ENCODE results near the gene KRT6A. TPM values are rescaled to one million over a fixed set of nuclear protein-coding genes. Genes with fewer than 3 reads are reported as not detected.
"Not testable (repeated sequence)": the region's sequence is repeated elsewhere in the genome, so short reads cannot be mapped to it uniquely, and the experiment has no call there.

The KRT6A gene
- total RNA-seq, 2 experiments from 2014 or later = not detected

GRCh38 chr12:52488736-52489135, 4.3 kb downstream of the KRT6A start:
- TF ChIP-seq CTCF (IDR thresholded peaks at IDR 0.05) = no peak
- Mint-ChIP-seq H3K9me3 (peaks cover 7% of the 10 kb centered on the region), H3K36me3 (ENCODE audit: low read depth) (no peaks in the 10 kb centered on the region), H3K4me1 (ENCODE audit: low read depth) (no peaks in the 10 kb centered on the region), H3K27ac (no peak overlapping the region), H3K4me3 (no peak overlapping the region), H3K27me3 (peaks cover 72% of the 10 kb centered on the region)
- ChIA-PET CTCF (no interaction called here), POLR2A (no interaction called here)
- DNase-seq = no peak
- no peaks in the 10 kb centered on the region for H3K4me1 ChIP-seq (ENCODE audit: insufficient read depth, low read length)
- intact Hi-C loops (cut with DNase I, micrococcal nuclease) = no loop called here
- peaks cover 0 to 9% of the 10 kb centered on the region in 2 experiments for H3K27me3 ChIP-seq (ENCODE audit: control insufficient read depth in 1 of 2, insufficient read depth in 2 of 2, low read length in 2 of 2)
- H3K36me3 ChIP-seq (ENCODE audit: insufficient read depth, low read length) = no peaks in the 10 kb centered on the region
- peaks cover 0 to 9% of the 10 kb centered on the region in 2 experiments for H3K9me3 ChIP-seq (ENCODE audit: control insufficient read depth in 1 of 2, insufficient read depth in 1 of 2, low read length in 2 of 2)
- H3K27ac ChIP-seq (ENCODE audit: low read depth in 1 of 2, low read length in 2 of 2) = no peak overlapping the region
- H3K4me3 ChIP-seq (ENCODE audit: low read length) = no peak overlapping the region
- ATAC-seq (ENCODE audit: poor library complexity) = no peak

GRCh38 chr12:52487744-52488443, 5.2 kb downstream of the KRT6A start:
- H3K4me1 Mint-ChIP-seq (ENCODE audit: low read depth); H3K27ac ChIP-seq (ENCODE audit: low read depth in 1 of 2, low read length in 2 of 2); POLR2A ChIA-PET; H3K4me3 ChIP-seq (ENCODE audit: low read length); H3K27me3 ChIP-seq (ENCODE audit: control insufficient read depth in 1 of 2, insufficient read depth in 2 of 2, low read length in 2 of 2); CTCF ChIA-PET; ATAC-seq (ENCODE audit: poor library complexity); intact Hi-C loops (cut with DNase I, micrococcal nuclease); H3K36me3 ChIP-seq (ENCODE audit: insufficient read depth, low read length); H3K36me3 Mint-ChIP-seq (ENCODE audit: low read depth); DNase-seq; H3K4me1 ChIP-seq (ENCODE audit: insufficient read depth, low read length); H3K27ac Mint-ChIP-seq; H3K4me3 Mint-ChIP-seq; H3K9me3 Mint-ChIP-seq; H3K9me3 ChIP-seq (ENCODE audit: control insufficient read depth in 1 of 2, insufficient read depth in 1 of 2, low read length in 2 of 2): not testable (repeated sequence)
- H3K27me3 Mint-ChIP-seq = peaks cover 76% of the 10 kb centered on the region

GRCh38 chr12:52487211-52487610, 5.8 kb downstream of the KRT6A start:
- Histone ChIP-seq H3K9me3 (ENCODE audit: control insufficient read depth in 1 of 2, insufficient read depth in 1 of 2, low read length in 2 of 2) (peaks cover 0 to 9% of the 10 kb centered on the region in 2 experiments), H3K27me3 (ENCODE audit: control insufficient read depth in 1 of 2, insufficient read depth in 2 of 2, low read length in 2 of 2) (peaks cover 0 to 5% of the 10 kb centered on the region in 2 experiments), H3K4me1 (ENCODE audit: insufficient read depth, low read length) (no peaks in the 10 kb centered on the region), H3K4me3 (ENCODE audit: low read length) (no peak overlapping the region), H3K36me3 (ENCODE audit: insufficient read depth, low read length) (no peaks in the 10 kb centered on the region), H3K27ac (ENCODE audit: low read depth in 1 of 2, low read length in 2 of 2) (no peak overlapping the region)
- peaks cover 7% of the 10 kb centered on the region for H3K9me3 Mint-ChIP-seq
- no peak for ATAC-seq (ENCODE audit: poor library complexity)
- CTCF ChIA-PET = no interaction called here
- intact Hi-C loops (cut with DNase I, micrococcal nuclease) = no loop called here
- no peak overlapping the region for H3K4me3 Mint-ChIP-seq
- H3K27me3 Mint-ChIP-seq = peaks cover 76% of the 10 kb centered on the region
- DNase-seq = no peak
- H3K27ac Mint-ChIP-seq = no peak overlapping the region
- no peak for TF ChIP-seq CTCF (IDR thresholded peaks at IDR 0.05)
- H3K36me3 Mint-ChIP-seq (ENCODE audit: low read depth) = no peaks in the 10 kb centered on the region
- no peaks in the 10 kb centered on the region for H3K4me1 Mint-ChIP-seq (ENCODE audit: low read depth)
- POLR2A ChIA-PET = no interaction called here

All from CD4-positive, alpha-beta T cell (primary cell).